Caco-2 (cell line): ENCODE data around the gene WDR11. TPM values are rescaled to one million over a fixed set of nuclear protein-coding genes. Genes with fewer than 3 reads are reported as not detected.

Experiments used
- BruUV-seq: library from RNA; stranded (reverse); fragments of 400-500 nt; replicated peaks from 2 replicates; lab custom pipeline; 2021; lab: Mats Ljungman, UMichigan
- CTCF ChIA-PET: fragments of 300-600 bp; sonication (Branson Sonifier 250); formaldehyde crosslinking; loops from one replicate; lab custom pipeline; 2022; ENCODE audit warnings: antibody characterized with exemption; lab: Charles Lee
- POLR2A ChIA-PET: fragments of 300-600 bp; sonication (Branson Sonifier 250); formaldehyde crosslinking; loops from one replicate; lab custom pipeline; 2022; ENCODE audit warnings: antibody characterized with exemption; lab: Charles Lee
- DNase-seq, 2 experiments: peaks; one replicate each; pipeline versions ENCODE4 v3.0.0 to v3.0.0-alpha.2; 2020 to 2022
- H3K27me3 ChIP-seq: replicated peaks from 2 replicates; pipeline ENCODE4 v1.6.0; 2011; ENCODE audit warnings: low read length; ENCODE audit not compliant: control insufficient read depth, insufficient read depth
- H3K36me3 ChIP-seq: 2 replicates; pipeline ENCODE4 v1.5.1; 2011; ENCODE audit warnings: low read length; ENCODE audit not compliant: control insufficient read depth, insufficient read depth
- H3K4me1 ChIP-seq: fragments of 250-450 bp; sonication (Bioruptor Pico); 2 replicates; pipeline ENCODE4 v1.5.1; 2020; ENCODE audit warnings: mild to moderate bottlenecking
- H3K4me3 ChIP-seq: 2 replicates; pipeline ENCODE4 v1.5.1; 2011; ENCODE audit warnings: low read depth, mild to moderate bottlenecking, control low read depth, low read length
- H3K9me3 ChIP-seq: fragments of 250-450 bp; sonication (Bioruptor Pico); 2 replicates; pipeline ENCODE4 v1.5.1; 2020; ENCODE audit warnings: mild to moderate bottlenecking, moderate library complexity
- H3K27ac Mint-ChIP-seq: one replicate; pipeline ENCODE4 v1.8.0; 2022; ENCODE audit warnings: mixed read lengths; ENCODE audit not compliant: unreplicated experiment
- H3K27me3 Mint-ChIP-seq: one replicate; pipeline ENCODE4 v1.8.0; 2022; ENCODE audit warnings: mixed read lengths; ENCODE audit not compliant: insufficient read depth, unreplicated experiment
- H3K36me3 Mint-ChIP-seq: one replicate; pipeline ENCODE4 v1.8.0; 2022; ENCODE audit warnings: mild to moderate bottlenecking, mixed read lengths; ENCODE audit not compliant: insufficient read depth, unreplicated experiment
- H3K4me1 Mint-ChIP-seq: one replicate; pipeline ENCODE4 v1.8.0; 2022; ENCODE audit warnings: low read depth, mixed read lengths; ENCODE audit not compliant: unreplicated experiment
- H3K4me3 Mint-ChIP-seq: one replicate; pipeline ENCODE4 v1.8.0; 2022; ENCODE audit warnings: mild to moderate bottlenecking, moderate library complexity, mixed read lengths; ENCODE audit not compliant: unreplicated experiment
- H3K9me3 Mint-ChIP-seq: one replicate; pipeline ENCODE4 v1.8.0; 2022; ENCODE audit warnings: mixed read lengths; ENCODE audit not compliant: unreplicated experiment
- intact Hi-C: fragments of 100-400 bp; cut with micrococcal nuclease; formaldehyde crosslinking; loops from one replicate; pipeline ENCODE4 v1.10.0; 2022; ENCODE audit not compliant: unreplicated experiment
- total RNA-seq: library from RNA; stranded (reverse); gene quantifications from 2 replicates; pipeline ENCODE4 v1.2.3, GENCODE V29; 2022
- TF ChIP-seq, protein P1 (sequence below), 2 experiments: fragments of 200-600 bp in 1 of 2; IDR thresholded peaks; 1 replicate in 1 of 2; 2 replicates in 1 of 2; pipeline versions ENCODE4 v1.5.1 to v1.8.0; 2011 to 2022; ENCODE audit warnings: antibody characterized with exemption in 1 of 2, control low read depth in 1 of 2, inconsistent platforms in 1 of 2, low read depth in 1 of 2, low read length in 1 of 2, mild to moderate bottlenecking in 1 of 2, moderate library complexity in 1 of 2; ENCODE audit not compliant: insufficient read depth in 1 of 2, severe bottlenecking in 1 of 2, unreplicated experiment in 1 of 2

The WDR11 gene
- total RNA-seq, 1 experiment from 2014 or later, result 59.2 TPM

DNA sequence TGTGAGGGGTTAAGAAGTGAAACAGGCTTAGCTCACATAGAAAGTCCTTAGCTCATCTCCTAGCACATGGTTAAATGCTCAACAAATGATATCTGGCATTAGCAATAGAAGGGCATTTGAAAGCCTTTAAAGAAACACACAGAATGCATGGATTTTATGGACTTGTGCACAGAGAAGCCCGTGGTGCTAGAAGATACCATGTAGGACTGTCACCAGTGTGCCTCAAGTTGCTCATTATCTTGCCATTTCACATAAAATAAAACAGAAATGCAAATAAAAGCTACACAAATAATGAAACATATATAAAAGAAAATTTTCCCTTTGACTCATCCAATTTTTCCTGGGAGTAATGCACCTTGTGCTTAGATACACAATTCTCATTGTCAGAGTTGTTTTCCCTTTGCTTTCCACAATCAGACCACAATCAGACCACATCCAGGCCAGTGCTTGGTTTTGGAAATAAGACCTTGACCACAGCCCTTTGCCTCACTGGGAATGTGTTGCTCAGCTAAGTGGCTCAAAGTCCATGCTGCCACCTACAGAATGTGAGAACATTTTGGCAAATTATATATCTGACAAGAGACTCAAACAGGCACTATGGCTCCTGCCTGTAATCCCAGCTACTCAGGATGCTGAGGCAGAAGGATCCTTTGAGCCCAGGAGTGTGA, 9.5 kb upstream of the WDR11 start:
- Mint-ChIP-seq H3K36me3 (no peaks in the 10 kb centered on the region), H3K4me3 (no peak overlapping the region), H3K4me1 (no peaks in the 10 kb centered on the region), H3K9me3 (no peaks in the 10 kb centered on the region), H3K27me3 (peaks cover 25% of the 10 kb centered on the region), H3K27ac (no peak overlapping the region)
- Histone ChIP-seq H3K4me1 (no peaks in the 10 kb centered on the region), H3K27me3 (no peaks in the 10 kb centered on the region), H3K4me3 (no peak overlapping the region), H3K36me3 (no peaks in the 10 kb centered on the region), H3K9me3 (no peaks in the 10 kb centered on the region)
- TF ChIP-seq, protein P1, sequence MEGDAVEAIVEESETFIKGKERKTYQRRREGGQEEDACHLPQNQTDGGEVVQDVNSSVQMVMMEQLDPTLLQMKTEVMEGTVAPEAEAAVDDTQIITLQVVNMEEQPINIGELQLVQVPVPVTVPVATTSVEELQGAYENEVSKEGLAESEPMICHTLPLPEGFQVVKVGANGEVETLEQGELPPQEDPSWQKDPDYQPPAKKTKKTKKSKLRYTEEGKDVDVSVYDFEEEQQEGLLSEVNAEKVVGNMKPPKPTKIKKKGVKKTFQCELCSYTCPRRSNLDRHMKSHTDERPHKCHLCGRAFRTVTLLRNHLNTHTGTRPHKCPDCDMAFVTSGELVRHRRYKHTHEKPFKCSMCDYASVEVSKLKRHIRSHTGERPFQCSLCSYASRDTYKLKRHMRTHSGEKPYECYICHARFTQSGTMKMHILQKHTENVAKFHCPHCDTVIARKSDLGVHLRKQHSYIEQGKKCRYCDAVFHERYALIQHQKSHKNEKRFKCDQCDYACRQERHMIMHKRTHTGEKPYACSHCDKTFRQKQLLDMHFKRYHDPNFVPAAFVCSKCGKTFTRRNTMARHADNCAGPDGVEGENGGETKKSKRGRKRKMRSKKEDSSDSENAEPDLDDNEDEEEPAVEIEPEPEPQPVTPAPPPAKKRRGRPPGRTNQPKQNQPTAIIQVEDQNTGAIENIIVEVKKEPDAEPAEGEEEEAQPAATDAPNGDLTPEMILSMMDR (IDR thresholded peaks at IDR 0.05; ENCODE audit: insufficient read depth in 1 of 2, low read depth in 1 of 2, low read length in 1 of 2, severe bottlenecking in 1 of 2, unreplicated experiment in 1 of 2), result no peak
- ChIA-PET POLR2A (no interaction called here), CTCF (no interaction called here)
- BruUV-seq, result no TSS peak
- intact Hi-C loops, result no loop called here
- no peak for DNase-seq

DNA sequence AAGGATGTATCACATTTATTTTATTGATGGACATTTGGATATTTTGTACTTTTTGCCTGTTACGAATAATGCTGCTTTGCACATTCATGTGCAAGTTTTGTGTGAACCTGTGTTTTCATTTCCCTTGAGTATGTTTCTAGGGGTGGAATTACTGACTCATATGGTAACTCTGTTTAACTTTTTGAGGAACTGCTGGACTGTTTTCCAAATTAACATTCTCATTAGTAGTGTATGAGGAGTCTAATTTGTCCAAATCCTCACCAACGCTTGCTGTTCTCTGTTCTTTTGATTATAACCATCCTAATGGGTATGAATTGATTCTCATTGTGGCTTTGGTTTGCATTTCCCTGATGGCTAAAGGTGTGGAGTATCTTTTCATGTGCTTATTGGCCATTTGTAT, 3.2 kb downstream of the WDR11 start:
- Histone ChIP-seq H3K9me3 (no peaks in the 10 kb centered on the region), H3K36me3 (no peaks in the 10 kb centered on the region), H3K4me3 (no peak overlapping the region), H3K27me3 (no peaks in the 10 kb centered on the region), H3K4me1 (peaks cover 9% of the 10 kb centered on the region)
- POLR2A ChIA-PET, result no interaction called here
- Mint-ChIP-seq H3K27ac (no peak overlapping the region), H3K4me1 (peaks cover 7% of the 10 kb centered on the region), H3K36me3 (peaks cover 11% of the 10 kb centered on the region), H3K27me3 (no peaks in the 10 kb centered on the region), H3K9me3 (no peaks in the 10 kb centered on the region), H3K4me3 (no peak overlapping the region)
- DNase-seq, result no peak
- TF ChIP-seq, protein P1 (IDR thresholded peaks at IDR 0.05; ENCODE audit: insufficient read depth in 1 of 2, low read depth in 1 of 2, low read length in 1 of 2, severe bottlenecking in 1 of 2, unreplicated experiment in 1 of 2), result no peak
- intact Hi-C loops, result no loop called here
- no TSS peak for BruUV-seq
- CTCF ChIA-PET, result no interaction called here

DNA sequence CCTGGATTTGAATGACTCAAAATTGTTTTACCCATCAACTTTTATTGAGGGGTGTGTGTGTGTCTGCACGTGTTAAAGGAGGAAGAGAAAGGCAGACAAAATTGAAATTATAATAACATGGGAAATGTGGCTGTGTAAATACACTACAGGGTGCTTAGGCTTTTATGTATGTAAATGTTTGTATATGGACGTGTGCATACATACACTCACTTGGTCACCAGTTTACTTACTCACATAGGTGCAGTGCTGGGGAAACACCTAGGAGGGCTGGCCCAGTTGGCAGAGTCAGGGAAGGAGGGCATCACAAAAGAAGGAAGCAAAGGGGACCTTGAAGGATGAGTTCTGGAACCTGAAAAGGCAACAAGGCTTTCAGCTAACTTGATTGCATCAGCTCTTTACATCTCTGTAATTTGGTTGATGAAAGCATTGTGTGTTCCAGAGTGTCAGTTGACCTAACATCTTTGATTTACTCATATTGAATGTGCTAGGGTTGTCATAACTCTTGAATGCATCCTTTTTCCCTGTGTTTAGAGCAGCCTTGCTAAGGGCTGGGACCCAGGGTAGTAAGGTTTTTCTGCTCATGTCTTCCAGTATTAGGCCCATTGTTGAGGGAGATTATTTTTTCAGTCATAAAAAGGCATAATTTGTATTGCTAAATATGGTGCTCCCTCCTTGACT, 10.2 kb downstream of the WDR11 start:
- TF ChIP-seq, protein P1 (IDR thresholded peaks at IDR 0.05; ENCODE audit: insufficient read depth in 1 of 2, low read depth in 1 of 2, low read length in 1 of 2, severe bottlenecking in 1 of 2, unreplicated experiment in 1 of 2), result no peak
- no peak overlapping the region for H3K4me3 Mint-ChIP-seq
- no peaks in the 10 kb centered on the region for H3K9me3 ChIP-seq
- peaks cover 28% of the 10 kb centered on the region for H3K36me3 Mint-ChIP-seq
- CTCF ChIA-PET, result no interaction called here
- H3K27ac Mint-ChIP-seq, result peak overlapping the region; percentile 9
- H3K27me3 Mint-ChIP-seq, result no peaks in the 10 kb centered on the region
- no peak overlapping the region for H3K4me3 ChIP-seq
- intact Hi-C loops, result no loop called here
- POLR2A ChIA-PET, result no interaction called here
- H3K4me1 ChIP-seq, result no peaks in the 10 kb centered on the region
- H3K4me1 Mint-ChIP-seq, result no peaks in the 10 kb centered on the region
- DNase-seq, result no peak
- no peaks in the 10 kb centered on the region; the same call in 1 of the 2 replicates for H3K36me3 ChIP-seq
- no peaks in the 10 kb centered on the region for H3K9me3 Mint-ChIP-seq
- BruUV-seq, result no TSS peak
- no peaks in the 10 kb centered on the region for H3K27me3 ChIP-seq
